ENCODE data around the gene APOC1.
"Not testable (repeated sequence)": the region's sequence is repeated elsewhere in the genome, so short reads cannot be mapped to it uniquely, and the experiment has no call there.

Gene APOC1

DNA sequence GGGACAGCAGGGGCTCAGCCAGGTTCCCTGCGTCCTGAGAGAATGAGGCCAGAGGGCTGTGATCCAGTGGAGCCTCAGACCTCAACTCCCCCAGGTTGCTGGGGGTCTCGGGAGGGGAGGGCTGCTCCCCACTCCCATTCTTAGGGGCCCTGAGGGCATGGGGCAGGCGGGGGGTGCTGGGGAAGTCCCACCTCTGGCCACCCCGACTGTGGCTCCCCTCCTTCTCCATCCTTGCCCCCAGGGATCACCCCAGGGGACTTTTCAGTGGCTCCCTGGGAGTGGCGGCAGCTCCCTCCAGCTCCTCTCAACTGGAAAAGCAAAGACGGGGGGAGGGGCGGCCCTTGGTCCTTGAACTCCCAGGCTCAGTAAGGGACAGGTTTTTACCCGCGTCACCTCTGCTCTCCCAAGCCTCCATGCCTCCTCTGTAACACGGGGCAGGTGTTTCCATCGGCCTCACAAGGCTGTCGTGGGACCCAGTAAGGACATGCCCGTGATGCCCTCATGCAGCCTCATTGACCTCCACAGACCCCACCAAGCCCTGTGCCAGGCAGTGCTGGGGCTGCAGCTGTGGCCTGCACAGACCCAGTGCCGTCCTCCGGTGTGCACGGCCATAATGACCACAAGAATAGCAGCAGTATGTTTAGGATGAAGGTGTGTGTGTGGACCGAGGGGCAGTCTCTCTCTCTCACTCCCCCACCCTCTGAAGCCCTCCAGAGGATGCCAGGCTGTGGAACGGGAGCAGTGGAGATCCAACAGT is 34.9 kb upstream of the APOC1 start:
- Histone ChIP-seq H3K36me3 (ENCODE audit: control insufficient read depth in 1 of 2, insufficient read depth in 2 of 2, low read depth in 1 of 2, low read length in 2 of 2) (peaks cover 54 to 72% of the 10 kb centered on the region in 2 experiments), H2BK12ac (ENCODE audit: low read length in 2 of 2) (no peak overlapping the region), H2AK5ac (ENCODE audit: low read length, severe bottlenecking) (no peak overlapping the region), H2BK120ac (ENCODE audit: low read depth, low read length) (no peak overlapping the region), H2AFZ (ENCODE audit: low read depth, low read length) (no peak overlapping the region), H3K4me2 (ENCODE audit: low read length, poor library complexity, severe bottlenecking) (no peak overlapping the region), H3K9ac (ENCODE audit: low read length) (no peak overlapping the region), H2BK15ac (ENCODE audit: low read depth, poor library complexity, severe bottlenecking) (no peak overlapping the region), H4K91ac (ENCODE audit: low read length) (no peak overlapping the region), H3K27me3 (ENCODE audit: control insufficient read depth in 1 of 2, insufficient read depth in 1 of 2, low read length in 2 of 2) (no peaks in the 10 kb centered on the region), H3K23ac (ENCODE audit: low read length in 2 of 2) (no peak overlapping the region), H3K18ac (ENCODE audit: low read depth in 1 of 2, low read length in 2 of 2) (no peak overlapping the region), H3K4me3 (ENCODE audit: insufficient read depth in 1 of 2, low read depth in 1 of 2, low read length in 2 of 2) (no peak overlapping the region), H2BK5ac (ENCODE audit: low read depth, low read length, poor library complexity, severe bottlenecking) (no peak overlapping the region), H3K4me1 (ENCODE audit: control insufficient read depth, insufficient read depth, low read depth, low read length) (peaks cover 32% of the 10 kb centered on the region), H3K14ac (ENCODE audit: low read length in 2 of 2) (no peak overlapping the region), H3K27ac (ENCODE audit: low read length, poor library complexity, severe bottlenecking) (no peak overlapping the region), H3K4ac (ENCODE audit: low read depth in 1 of 2, low read length in 2 of 2) (no peak overlapping the region), H3K9me3 (ENCODE audit: control insufficient read depth, low read length) (no peaks in the 10 kb centered on the region), H3K79me1 (replicated peaks; ENCODE audit: low read length, poor library complexity, severe bottlenecking) (peaks cover 27% of the 10 kb centered on the region), H4K8ac (ENCODE audit: low read length) (no peak overlapping the region)
- WGBS, result 93% methylated on average over 14 of the region's 18 CpGs
- DNase-seq, result no peak

DNA sequence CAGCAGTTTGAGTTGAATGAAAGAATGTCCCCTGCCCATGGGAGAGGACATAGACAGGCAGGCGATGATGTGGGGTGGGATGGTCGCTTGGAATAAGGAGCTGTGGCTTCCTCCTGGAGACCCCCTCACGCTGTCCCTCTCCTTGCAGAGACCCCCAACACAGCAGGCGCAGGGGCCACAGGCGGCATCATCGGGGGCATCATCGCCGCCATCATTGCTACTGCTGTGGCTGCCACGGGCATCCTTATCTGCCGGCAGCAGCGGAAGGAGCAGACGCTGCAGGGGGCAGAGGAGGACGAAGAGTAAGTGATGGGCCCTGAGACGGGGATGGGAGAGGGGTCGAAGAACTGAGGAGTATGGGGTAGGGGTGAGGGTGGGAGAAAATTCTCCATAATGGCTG is 32.3 kb upstream of the APOC1 start:
- H2BK5ac ChIP-seq (ENCODE audit: low read depth, low read length, poor library complexity, severe bottlenecking), result no peak overlapping the region
- H2AFZ ChIP-seq (ENCODE audit: low read depth, low read length), result no peak overlapping the region
- H3K4me1 ChIP-seq (ENCODE audit: control insufficient read depth, insufficient read depth, low read depth, low read length), result peaks cover 21% of the 10 kb centered on the region
- H3K27ac ChIP-seq (ENCODE audit: low read length, poor library complexity, severe bottlenecking), result no peak overlapping the region
- no peak overlapping the region for H3K18ac ChIP-seq (ENCODE audit: low read depth in 1 of 2, low read length in 2 of 2)
- no peak overlapping the region for H4K8ac ChIP-seq (ENCODE audit: low read length)
- WGBS, result 95% methylated on average over 15 of the region's 15 CpGs
- no peak overlapping the region for H3K23ac ChIP-seq (ENCODE audit: low read length in 2 of 2)
- no peak overlapping the region for H3K4me2 ChIP-seq (ENCODE audit: low read length, poor library complexity, severe bottlenecking)
- no peaks in the 10 kb centered on the region for H3K9me3 ChIP-seq (ENCODE audit: control insufficient read depth, low read length)
- no peak for DNase-seq
- H3K4ac ChIP-seq (ENCODE audit: low read depth in 1 of 2, low read length in 2 of 2), result no peak overlapping the region
- no peak overlapping the region for H2BK120ac ChIP-seq (ENCODE audit: low read depth, low read length)
- H3K9ac ChIP-seq (ENCODE audit: low read length), result no peak overlapping the region
- no peak overlapping the region for H2BK12ac ChIP-seq (ENCODE audit: low read length in 2 of 2)
- no peaks in the 10 kb centered on the region for H3K27me3 ChIP-seq (ENCODE audit: control insufficient read depth in 1 of 2, insufficient read depth in 1 of 2, low read length in 2 of 2)
- peaks cover 46 to 66% of the 10 kb centered on the region in 2 experiments for H3K36me3 ChIP-seq (ENCODE audit: control insufficient read depth in 1 of 2, insufficient read depth in 2 of 2, low read depth in 1 of 2, low read length in 2 of 2)
- H3K14ac ChIP-seq (ENCODE audit: low read length in 2 of 2), result no peak overlapping the region
- no peak overlapping the region for H4K91ac ChIP-seq (ENCODE audit: low read length)
- H2AK5ac ChIP-seq (ENCODE audit: low read length, severe bottlenecking), result no peak overlapping the region
- no peak overlapping the region for H2BK15ac ChIP-seq (ENCODE audit: low read depth, poor library complexity, severe bottlenecking)
- H3K79me1 ChIP-seq (replicated peaks; ENCODE audit: low read length, poor library complexity, severe bottlenecking), result peaks cover 28% of the 10 kb centered on the region
- no peak overlapping the region for H3K4me3 ChIP-seq (ENCODE audit: insufficient read depth in 1 of 2, low read depth in 1 of 2, low read length in 2 of 2)

DNA sequence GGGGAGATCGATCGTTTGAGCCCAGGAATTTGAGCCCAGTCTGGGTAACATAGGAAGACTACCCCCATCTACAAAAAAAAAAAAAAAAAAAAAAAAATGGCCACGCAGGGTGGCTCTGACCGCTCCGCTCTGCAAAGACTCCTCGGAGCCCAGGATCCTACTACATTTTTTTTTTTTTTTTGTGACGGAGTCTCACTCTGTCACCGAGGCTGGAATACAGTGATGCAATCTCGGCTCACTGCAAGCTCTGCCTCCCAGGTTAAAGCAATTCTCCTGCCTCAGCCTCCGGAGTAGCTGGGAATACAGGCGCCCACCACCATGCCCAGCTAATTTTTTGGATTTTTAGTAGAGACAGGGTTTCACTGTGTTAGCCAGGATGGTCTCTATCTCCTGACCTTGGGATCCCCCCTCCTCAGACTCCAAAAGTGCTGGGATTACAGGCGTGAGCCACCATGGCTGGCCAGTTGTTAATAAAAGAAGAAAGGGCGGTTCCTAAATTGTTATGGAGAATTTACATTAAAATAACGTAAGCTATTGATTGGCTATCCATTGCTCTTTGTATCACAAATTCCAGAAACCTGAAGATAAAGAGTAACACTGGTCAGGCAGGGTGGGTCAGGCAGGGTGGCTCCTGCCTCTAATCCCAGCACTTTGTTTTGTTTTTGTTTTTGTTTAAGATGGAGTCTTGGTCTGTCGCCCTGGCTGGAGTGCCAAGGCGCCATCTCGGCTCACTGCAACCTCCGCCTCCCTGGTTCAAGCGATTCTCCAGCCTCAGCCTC is 31.6 kb upstream of the APOC1 start:
- not testable (repeated sequence) for H2AFZ ChIP-seq (ENCODE audit: low read depth, low read length)

DNA sequence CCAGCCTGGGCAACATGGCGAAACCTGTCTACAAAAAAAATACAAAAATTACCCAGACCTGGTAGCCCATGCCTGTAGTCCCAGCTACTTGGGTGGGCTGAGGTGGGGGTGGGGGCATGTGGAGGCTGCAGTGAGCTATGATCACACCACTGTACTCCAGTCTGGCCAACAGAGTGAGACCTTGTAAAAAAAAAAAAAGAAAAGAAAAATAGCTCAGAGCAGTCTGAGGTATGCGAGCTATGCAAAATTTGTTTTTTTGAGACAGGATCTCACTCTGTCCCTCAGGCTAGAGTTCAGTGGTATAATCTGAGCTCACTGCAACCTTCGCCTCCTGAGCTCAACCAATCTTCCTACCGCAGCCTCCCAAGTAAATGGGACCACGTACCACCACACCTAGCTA is 30.5 kb upstream of the APOC1 start:
- Histone ChIP-seq H3K27me3 (ENCODE audit: control insufficient read depth in 1 of 2, insufficient read depth in 1 of 2, low read length in 2 of 2) (no peaks in the 10 kb centered on the region), H3K4me1 (ENCODE audit: control insufficient read depth, insufficient read depth, low read depth, low read length) (peaks cover 16% of the 10 kb centered on the region)
- WGBS, result 97% methylated on average over 4 of the region's 5 CpGs

More for the DNA sequence above, 31.6 kb upstream of the APOC1 start:
- not testable (repeated sequence) for H3K4me2 ChIP-seq (ENCODE audit: low read length, poor library complexity, severe bottlenecking); H3K23ac ChIP-seq (ENCODE audit: low read length in 2 of 2); H2BK5ac ChIP-seq (ENCODE audit: low read depth, low read length, poor library complexity, severe bottlenecking); H3K27me3 ChIP-seq (ENCODE audit: control insufficient read depth in 1 of 2, insufficient read depth in 1 of 2, low read length in 2 of 2); H2AK5ac ChIP-seq (ENCODE audit: low read length, severe bottlenecking); H3K9me3 ChIP-seq (ENCODE audit: control insufficient read depth, low read length); H2BK12ac ChIP-seq (ENCODE audit: low read length in 2 of 2); H3K4ac ChIP-seq (ENCODE audit: low read depth in 1 of 2, low read length in 2 of 2); H4K8ac ChIP-seq (ENCODE audit: low read length); H3K9ac ChIP-seq (ENCODE audit: low read length); H3K18ac ChIP-seq (ENCODE audit: low read depth in 1 of 2, low read length in 2 of 2); H3K4me3 ChIP-seq (ENCODE audit: insufficient read depth in 1 of 2, low read depth in 1 of 2, low read length in 2 of 2); H2BK120ac ChIP-seq (ENCODE audit: low read depth, low read length); DNase-seq; H2BK15ac ChIP-seq (ENCODE audit: low read depth, poor library complexity, severe bottlenecking); H3K14ac ChIP-seq (ENCODE audit: low read length in 2 of 2); H3K27ac ChIP-seq (ENCODE audit: low read length, poor library complexity, severe bottlenecking); H4K91ac ChIP-seq (ENCODE audit: low read length)
- H3K79me1 ChIP-seq (replicated peaks; ENCODE audit: low read length, poor library complexity, severe bottlenecking), result peaks cover 24% of the 10 kb centered on the region
- 96% methylated on average over 17 of the region's 19 CpGs for WGBS
- peaks cover 43 to 65% of the 10 kb centered on the region in 2 experiments for H3K36me3 ChIP-seq (ENCODE audit: control insufficient read depth in 1 of 2, insufficient read depth in 2 of 2, low read depth in 1 of 2, low read length in 2 of 2)
- peaks cover 16% of the 10 kb centered on the region for H3K4me1 ChIP-seq (ENCODE audit: control insufficient read depth, insufficient read depth, low read depth, low read length)

More for the DNA sequence above, 30.5 kb upstream of the APOC1 start:
- no peak overlapping the region for H3K4ac ChIP-seq (ENCODE audit: low read depth in 1 of 2, low read length in 2 of 2)
- no peak overlapping the region for H2BK120ac ChIP-seq (ENCODE audit: low read depth, low read length)
- no peak overlapping the region for H3K23ac ChIP-seq (ENCODE audit: low read length in 2 of 2)
- H2AK5ac ChIP-seq (ENCODE audit: low read length, severe bottlenecking), result no peak overlapping the region
- H4K8ac ChIP-seq (ENCODE audit: low read length), result no peak overlapping the region
- DNase-seq, result no peak
- no peak overlapping the region for H2BK15ac ChIP-seq (ENCODE audit: low read depth, poor library complexity, severe bottlenecking)
- no peak overlapping the region for H4K91ac ChIP-seq (ENCODE audit: low read length)
- no peak overlapping the region for H3K18ac ChIP-seq (ENCODE audit: low read depth in 1 of 2, low read length in 2 of 2)
- no peak overlapping the region for H3K14ac ChIP-seq (ENCODE audit: low read length in 2 of 2)
- H3K27ac ChIP-seq (ENCODE audit: low read length, poor library complexity, severe bottlenecking), result peak overlapping the region; percentile 54
- H2BK5ac ChIP-seq (ENCODE audit: low read depth, low read length, poor library complexity, severe bottlenecking), result no peak overlapping the region
- H3K79me1 ChIP-seq (replicated peaks; ENCODE audit: low read length, poor library complexity, severe bottlenecking), result peaks cover 14% of the 10 kb centered on the region
- H2BK12ac ChIP-seq (ENCODE audit: low read length in 2 of 2), result no peak overlapping the region
- H2AFZ ChIP-seq (ENCODE audit: low read depth, low read length), result no peak overlapping the region
- H3K9ac ChIP-seq (ENCODE audit: low read length), result no peak overlapping the region
- H3K36me3 ChIP-seq (ENCODE audit: control insufficient read depth in 1 of 2, insufficient read depth in 2 of 2, low read depth in 1 of 2, low read length in 2 of 2), result peaks cover 44 to 65% of the 10 kb centered on the region in 2 experiments
- no peak overlapping the region for H3K4me3 ChIP-seq (ENCODE audit: insufficient read depth in 1 of 2, low read depth in 1 of 2, low read length in 2 of 2)
- H3K9me3 ChIP-seq (ENCODE audit: control insufficient read depth, low read length), result no peaks in the 10 kb centered on the region
- no peak overlapping the region for H3K4me2 ChIP-seq (ENCODE audit: low read length, poor library complexity, severe bottlenecking)

All from mesenchymal stem cell (in vitro differentiated cells and primary cell).